ENCODE measurements around the gene HNF1B.

The HNF1B gene

GRCh38 chr17:37664214-37664613 lies 80.6 kb downstream of the HNF1B start:
- no peak for DNase-seq

- no peak for DNase-seq
These were observed 82.5 kb downstream of the HNF1B start for GRCh38 chr17:37662353-37662752.

- DNase-seq = no peak
These were observed 83.4 kb downstream of the HNF1B start for GRCh38 chr17:37661400-37662014.

GRCh38 chr17:37659925-37660324 lies 84.9 kb downstream of the HNF1B start:
- DNase-seq = no peak

GRCh38 chr17:37657202-37657601 lies 87.7 kb downstream of the HNF1B start:
- DNase-seq = no peak

GRCh38 chr17:37651849-37652248 lies 93.0 kb downstream of the HNF1B start:
- no peak for DNase-seq

- peak; percentile 39 for DNase-seq
These were observed 94.3 kb downstream of the HNF1B start for GRCh38 chr17:37650419-37651003.

- DNase-seq = no peak
These were observed 96.3 kb downstream of the HNF1B start for GRCh38 chr17:37648555-37648954.

GRCh38 chr17:37647856-37648255 lies 97.0 kb downstream of the HNF1B start:
- no peak for DNase-seq

- no peak for DNase-seq
These were observed 101.0 kb downstream of the HNF1B start for GRCh38 chr17:37643869-37644268.

GRCh38 chr17:37643118-37643766 lies 101.6 kb downstream of the HNF1B start, which contains the start of gene DDX52:
TSS of gene DDX52 (minus strand) at chr17:37643446. CDS start at chr17:37643420, 26 bp downstream.
- DNase-seq = peak; percentile 84

GRCh38 chr17:37642681-37643080 lies 102.2 kb downstream of the HNF1B start:
- DNase-seq = no peak

GRCh38 chr17:37640015-37640414 lies 104.8 kb downstream of the HNF1B start:
- no peak for DNase-seq

GRCh38 chr17:37637956-37638355 lies 106.9 kb downstream of the HNF1B start:
- no peak for DNase-seq

All from COR-L47 (cell line).